C4-2B (cell line): ENCODE results near the gene PARD3.

Experiments used
- CTCF ChIP-seq: fragments of 450-650 bp; conservative IDR thresholded peaks from 2 replicates; pipeline ENCODE4 v1.5.1; 2017; ENCODE audit warnings: mild to moderate bottlenecking
- ZFX ChIP-seq: fragments of 450-650 bp; IDR thresholded peaks from 2 replicates; pipeline ENCODE4 v1.6.1; 2017

GRCh38 chr10:34124522-34125035, 690.5 kb downstream of the PARD3 start:
- TF ChIP-seq CTCF (no peak), ZFX (no peak)
